HG02642 (cell line): ENCODE results near the gene SSX5.
"Not testable (repeated sequence)": the region's sequence is repeated elsewhere in the genome, so short reads cannot be mapped to it uniquely, and the experiment has no call there.

Experiments used
- ATAC-seq: cut with Tn5 transposase; IDR thresholded peaks from one replicate; pipeline ENCODE4 v1.9.1; 2021; ENCODE audit warnings: mild to moderate bottlenecking; ENCODE audit not compliant: unreplicated experiment, poor library complexity

Gene SSX5, protein sequence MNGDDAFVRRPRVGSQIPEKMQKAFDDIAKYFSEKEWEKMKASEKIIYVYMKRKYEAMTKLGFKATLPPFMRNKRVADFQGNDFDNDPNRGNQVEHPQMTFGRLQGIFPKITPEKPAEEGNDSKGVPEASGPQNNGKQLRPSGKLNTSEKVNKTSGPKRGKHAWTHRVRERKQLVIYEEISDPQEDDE

DNA sequence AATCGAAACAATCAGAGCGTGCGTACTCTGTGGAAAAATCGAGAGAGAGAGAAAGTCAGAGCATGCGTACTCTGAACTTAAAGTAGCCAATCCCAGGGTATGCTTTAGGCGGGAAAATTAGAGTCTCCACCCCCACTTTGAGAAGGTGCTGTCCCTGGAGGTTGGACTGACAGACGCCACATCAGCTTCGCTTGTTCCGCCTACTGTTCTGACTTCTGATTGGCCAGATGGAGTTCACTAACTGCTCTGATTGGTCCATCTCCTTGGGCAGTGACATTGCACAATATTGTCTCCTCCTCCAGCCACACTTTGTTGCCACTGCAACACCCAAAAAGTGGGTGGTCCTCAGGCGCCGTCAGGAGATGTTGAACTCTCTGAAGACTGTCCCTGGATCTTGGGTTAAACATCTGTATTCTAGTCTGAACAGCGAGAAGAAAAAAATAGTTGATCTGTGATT is at the start of gene SSX5:
TSS of gene SSX5 (minus strand) at position 51 of the 457 bp plus-strand sequence. CDS start 1,437 bp downstream, outside the sequence.
- ATAC-seq, result no peak

DNA sequence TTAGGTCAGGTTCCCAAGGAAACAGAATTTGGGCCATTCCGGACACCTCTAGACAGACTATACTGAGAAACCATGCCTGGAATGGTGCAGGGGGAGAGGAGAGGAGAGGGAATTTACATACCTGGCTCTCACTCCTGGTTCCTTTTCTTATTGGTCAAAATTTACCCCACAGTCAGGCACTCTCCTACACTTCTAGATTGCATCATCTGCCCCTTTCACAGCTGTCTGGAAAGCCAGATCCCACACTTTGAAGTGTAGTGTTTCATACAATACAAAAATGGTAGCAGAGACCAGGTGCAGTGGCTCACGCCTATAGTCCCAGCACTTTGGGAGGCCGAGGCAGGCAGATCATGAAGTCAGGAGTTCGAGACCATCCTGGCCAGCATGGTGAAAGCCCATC is 27.6 kb upstream of the SSX5 start:
- ATAC-seq, result not testable (repeated sequence)

DNA sequence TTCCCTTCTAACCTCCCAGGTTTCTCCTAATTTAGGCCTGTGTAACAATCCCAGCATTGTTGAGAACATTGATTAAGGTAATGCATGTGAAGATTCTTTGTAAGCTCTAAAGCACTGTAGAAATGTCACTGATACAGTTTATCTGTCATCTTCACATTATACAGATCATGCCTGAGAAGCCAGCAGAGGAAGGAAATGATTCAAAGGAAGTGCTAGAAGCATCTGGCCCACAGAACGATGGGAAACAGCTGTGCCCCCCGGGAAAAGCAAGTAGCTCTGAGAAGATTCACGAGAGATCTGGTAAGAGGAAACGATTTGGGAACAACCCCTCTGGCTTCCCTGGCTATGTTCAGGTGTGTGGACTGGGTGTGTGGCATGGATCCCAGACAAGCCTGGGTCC is 17.7 kb upstream of the SSX5 start:
- not testable (repeated sequence) for ATAC-seq

DNA sequence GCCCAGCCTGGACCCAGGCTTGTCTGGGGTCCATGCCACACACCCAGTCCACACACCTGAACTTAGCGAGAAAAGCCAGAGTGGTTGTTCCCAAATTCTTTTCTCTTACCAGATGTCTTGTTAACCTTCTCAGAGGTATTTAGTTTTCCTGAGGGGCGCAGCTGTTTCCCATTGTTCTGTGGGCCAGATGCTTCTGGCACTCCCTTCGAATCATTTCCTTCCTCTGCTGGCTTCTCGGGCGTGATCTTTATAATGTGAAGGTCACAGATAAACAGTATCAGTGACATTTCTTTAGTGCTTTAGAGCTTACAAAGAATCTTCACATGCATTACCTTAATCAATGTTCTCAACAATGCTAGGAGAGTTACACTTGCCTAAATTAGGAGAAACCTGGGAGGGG is 6.6 kb downstream of the SSX5 start:
- ATAC-seq, result not testable (repeated sequence)

DNA sequence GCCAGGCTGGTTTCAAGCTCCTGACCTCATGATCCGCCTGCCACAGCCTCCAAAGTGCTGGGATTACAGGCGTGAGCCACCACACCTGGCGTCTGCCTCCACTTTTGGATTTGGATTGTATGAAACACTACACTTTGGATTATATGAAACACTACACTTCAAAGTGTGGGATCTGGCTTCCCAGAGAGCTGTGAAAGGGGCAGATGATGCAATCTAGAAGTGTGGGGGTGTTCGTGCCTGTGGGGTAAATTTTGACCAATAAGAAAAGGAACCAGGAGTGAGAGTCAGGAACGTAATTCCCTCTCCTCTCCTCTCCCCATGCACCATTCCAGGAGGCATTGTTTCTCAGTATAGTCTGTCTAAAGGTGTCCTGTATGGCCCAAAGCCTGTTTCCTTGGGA is 14.7 kb downstream of the SSX5 start:
- not testable (repeated sequence) for ATAC-seq

DNA sequence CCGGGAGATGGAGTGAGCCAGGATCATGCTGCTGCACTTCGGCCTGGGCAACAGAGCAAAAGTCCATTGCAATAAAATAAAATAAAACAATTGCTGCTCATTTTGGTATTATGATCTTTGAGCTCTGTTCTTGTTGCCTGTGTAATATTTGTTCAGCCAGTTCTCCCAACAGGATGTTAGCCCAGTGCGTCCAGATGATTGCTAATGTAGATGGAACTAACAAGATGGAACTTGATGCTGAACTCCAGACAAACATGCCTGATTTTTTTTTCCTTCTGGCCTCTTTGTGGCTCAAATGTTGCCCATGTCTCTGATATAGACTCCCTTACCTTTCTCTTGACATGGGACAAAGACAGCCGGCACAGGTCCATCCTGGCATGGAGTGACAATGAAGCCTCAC is 15.8 kb downstream of the SSX5 start:
- no peak for ATAC-seq

DNA sequence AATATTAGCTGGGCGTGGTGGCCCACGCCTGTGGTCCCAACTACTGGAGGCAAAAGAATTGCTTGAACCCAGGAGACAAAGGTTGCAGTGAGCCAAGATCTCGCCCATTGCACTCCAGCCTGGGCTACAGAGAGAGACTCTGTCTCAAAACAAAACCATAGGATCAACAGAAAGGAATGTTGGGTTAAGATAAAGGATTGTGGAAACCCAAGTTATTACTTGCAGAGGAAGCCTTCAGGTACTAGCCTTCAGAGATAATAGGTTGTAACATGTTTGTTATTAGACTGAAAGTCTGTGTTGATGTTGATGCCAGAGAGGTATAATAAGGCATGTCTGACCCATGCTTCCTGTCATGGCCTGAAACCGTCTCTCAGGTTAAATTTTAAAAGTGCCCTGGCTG is 16.9 kb downstream of the SSX5 start:
- ATAC-seq, result no peak

DNA sequence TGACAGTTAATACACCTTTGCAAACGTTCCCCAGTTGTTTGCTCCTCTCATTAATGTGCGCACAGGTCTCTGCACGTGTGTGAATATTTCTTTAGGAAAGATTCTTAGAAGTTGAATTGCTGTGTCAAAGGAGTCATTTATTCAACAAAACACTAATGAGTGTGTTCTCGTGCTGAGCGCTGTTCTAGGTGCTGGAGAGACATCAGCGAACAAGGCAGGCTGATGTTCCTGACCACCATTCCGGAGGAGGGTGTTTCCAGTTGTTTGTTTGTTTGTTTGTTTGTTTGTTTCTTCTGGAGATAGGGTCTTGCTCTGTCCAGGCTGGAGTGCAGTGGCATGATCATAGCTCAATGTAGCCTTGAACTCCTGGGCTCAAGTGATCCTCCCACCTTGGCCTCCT is 30.3 kb downstream of the SSX5 start:
- ATAC-seq, result not testable (repeated sequence)

DNA sequence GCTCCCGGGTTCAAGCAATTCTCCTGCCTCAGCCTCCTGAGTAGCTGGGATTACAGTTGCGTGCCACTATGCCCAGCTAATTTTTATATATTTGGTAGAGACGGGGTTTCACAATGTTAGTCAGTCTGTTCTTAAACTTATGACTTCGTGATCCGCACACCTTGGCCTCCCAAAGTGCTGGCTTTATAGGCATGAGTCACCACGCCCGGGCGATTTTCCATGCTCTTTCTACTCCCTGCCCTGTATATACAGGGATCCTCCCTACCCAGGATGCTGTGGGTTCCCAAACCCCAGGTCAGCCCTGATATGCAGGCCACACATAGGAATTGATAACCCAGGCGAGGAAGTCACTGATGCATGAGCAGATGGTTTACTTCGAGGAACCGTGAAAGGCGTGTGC is 31.4 kb downstream of the SSX5 start:
- no peak for ATAC-seq

DNA sequence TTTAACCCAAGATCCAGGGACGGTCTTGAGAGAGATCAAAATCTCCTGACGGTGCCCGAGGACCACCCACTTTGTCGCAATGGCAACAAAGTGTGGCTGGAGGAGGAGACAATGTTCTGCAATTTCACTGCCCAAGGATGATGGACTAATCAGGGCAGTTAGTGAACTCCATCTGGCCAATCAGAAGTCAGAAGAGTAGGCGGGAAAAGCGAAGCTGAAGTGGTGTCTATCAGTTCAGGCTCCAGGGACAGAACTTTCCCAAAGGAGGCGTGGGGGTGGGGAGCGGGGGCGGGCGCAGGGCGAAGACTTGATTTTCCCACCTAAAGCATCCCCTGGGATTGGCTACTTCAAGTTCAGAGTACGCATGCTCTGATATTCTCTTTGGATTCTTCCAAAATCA is 40.6 kb downstream of the SSX5 start:
- ATAC-seq, result no peak

DNA sequence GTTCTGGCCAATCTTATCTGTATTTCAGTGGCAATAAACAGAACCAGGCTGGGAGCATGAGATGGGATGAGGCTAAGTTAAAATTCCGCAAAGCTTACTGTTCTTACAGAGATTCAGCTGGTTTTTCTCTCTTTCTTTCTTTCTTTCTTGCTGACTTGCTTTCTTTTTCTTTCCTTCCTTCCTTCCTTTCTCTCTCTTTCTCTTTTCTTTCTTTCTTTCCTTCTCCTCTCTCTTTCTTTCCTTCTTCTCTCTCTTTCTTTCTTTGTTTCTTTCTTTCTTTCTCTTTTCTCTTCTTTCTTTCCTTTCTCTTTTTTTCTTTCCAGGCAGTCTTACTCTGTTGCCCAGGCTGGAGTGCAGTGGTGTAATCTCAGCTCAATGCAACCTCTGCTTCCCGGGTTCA is 41.8 kb downstream of the SSX5 start:
- ATAC-seq, result no peak

DNA sequence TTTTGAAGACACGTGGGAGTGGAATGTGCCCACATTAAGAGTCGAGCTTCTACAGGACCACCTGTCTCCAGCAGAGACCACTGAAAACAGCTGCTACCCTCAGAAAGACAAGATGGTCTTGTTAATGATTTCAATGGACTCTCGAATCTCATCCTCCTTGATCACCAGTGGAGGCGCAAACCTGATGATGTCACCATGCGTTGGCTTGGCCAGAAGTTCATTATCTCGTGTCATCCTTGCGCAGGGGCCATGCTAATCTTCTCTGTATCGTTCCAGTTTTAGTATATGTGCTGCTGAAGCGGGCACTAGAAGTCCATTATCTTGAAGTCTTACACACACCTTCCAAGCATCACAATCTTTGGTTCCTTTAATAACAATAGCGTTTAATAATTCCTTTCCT is 42.8 kb downstream of the SSX5 start:
- no peak for ATAC-seq

DNA sequence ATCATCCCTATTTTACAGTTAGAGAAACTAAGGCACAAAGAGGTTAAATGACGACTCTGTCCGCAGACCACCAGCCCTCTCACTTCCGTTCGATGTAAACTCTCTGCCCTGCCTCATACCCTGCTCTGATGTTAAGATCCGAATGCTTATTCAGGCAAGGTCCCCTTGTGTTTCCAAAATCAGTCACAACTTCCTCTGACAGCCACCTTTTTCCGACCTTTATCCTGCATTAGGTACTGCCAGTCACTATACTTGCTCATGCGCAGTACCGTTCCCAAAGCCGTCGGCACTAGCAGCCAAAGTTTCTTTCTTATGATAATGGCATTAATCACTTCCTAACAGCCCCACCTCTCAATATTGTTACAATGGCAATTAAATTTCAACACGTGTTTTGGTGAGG is 53.9 kb downstream of the SSX5 start:
- not testable (repeated sequence) for ATAC-seq

DNA sequence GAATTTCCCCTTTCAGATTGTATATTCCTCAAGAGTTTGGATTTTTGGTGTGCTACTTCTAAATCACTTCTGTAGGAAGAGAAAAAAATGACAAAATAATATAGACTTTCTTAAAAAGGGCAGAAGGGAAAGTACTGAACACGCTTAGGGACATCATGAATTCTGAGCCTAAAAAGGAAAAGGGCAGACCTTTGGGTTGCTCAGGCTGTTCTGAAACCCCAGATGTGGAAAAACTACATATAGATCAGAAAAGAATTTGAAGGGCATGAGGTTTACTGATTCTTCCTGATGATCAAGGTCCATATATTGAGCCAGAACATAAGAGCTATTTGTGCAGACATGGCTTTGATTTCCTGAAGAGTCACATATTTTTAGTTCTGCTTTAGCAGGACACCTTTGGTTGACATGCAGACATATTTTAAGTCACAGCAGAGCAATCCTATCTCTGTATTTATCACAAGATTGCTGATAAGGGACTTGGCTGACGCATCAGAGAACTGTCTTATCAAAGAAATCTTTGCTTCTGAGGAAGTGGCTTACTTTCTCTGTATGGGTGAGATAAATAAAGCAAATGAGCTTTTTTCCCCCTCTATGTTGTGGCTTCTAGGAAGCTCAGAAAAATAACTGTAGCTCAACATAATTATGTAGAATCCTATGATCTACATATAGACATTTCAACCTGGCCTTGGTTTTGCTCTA is 54.6 kb downstream of the SSX5 start:
- ATAC-seq, result not testable (repeated sequence)

DNA sequence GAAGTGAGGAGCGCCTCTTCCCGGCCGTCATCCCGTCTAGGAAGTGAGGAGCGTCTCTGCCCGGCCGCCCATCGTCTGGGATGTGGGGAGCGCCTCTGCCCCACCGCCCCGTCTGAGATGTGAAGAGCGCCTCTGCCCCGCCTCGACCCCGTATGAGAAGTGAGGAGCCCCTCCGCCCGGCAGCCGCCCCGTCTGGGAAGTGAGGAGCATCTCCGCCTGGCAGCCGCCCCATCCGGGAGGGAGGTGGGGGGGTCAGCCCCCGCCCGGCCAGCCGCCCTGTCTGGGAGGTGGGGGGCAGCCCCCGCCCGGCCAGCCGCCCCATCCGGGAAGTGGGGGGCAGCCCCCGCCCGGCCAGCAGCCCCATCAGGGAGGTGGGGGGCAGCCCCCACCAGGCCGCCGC is 57.5 kb downstream of the SSX5 start:
- not testable (repeated sequence) for ATAC-seq
